Right lung (tissue), 5 donors: ENCODE results near the gene FUOM. TPM values are rescaled to one million over a fixed set of nuclear protein-coding genes. Genes with fewer than 3 reads are reported as not detected.
"Not testable (repeated sequence)": the region's sequence is repeated elsewhere in the genome, so short reads cannot be mapped to it uniquely, and the experiment has no call there.

ENCODE experiments used
- DNase-seq, 2 donors: peaks; one replicate each; pipeline ENCODE4 v3.0.0-alpha.2; 2013
- polyA plus RNA-seq, 5 donors: library from polyadenylated mRNA; unstranded; fragments of 120-200 nt; gene quantifications; one replicate each; pipeline versions ENCODE4 v1.2.1 to v1.2.3, GENCODE V29; 2013; ENCODE audit warnings: inconsistent platforms in 1 of 5, low replicate concordance in 1 of 5; ENCODE audit not compliant: insufficient read length in 5 of 5, insufficient read depth in 1 of 5

FUOM gene
- polyA plus RNA-seq, 5 donors = 6.7 to 13.9 (median 8.1) TPM

DNA sequence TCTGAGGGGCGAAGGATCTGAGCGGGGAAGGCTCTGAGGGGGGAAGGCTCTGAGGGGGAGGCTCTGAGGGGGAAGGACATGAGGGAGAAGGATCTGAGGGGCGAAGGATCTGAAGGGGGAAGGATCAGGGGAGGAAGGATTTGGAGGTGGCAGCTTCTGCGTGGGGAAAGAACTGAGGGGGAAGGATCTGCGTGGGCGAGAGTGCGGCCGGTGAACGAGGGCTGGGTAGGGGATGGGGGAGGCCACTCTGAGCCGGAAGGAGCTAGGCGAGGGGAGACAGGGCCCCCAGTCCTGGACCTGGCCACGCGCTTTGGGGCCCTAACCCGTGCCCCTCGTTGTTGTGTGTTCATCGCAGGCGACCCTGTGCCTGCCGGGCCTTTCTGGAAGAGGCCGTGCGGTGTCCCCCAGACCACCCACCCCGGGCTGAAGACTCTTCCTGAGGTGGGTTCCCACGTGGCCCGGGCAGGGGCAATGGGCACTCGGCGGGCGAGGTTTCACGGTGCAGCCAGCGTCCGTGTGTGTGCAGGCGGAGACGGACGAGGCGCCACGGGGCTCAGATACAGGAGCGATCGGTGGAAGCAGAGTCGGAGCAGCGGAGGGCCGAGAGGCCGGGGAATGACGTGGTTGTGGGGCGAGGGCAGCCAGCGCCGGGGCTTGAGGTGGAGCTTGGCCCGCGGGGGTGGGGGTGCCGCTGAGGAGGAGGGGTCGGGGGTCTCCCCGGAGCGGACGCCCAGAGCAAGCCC, 23.1 kb downstream of the FUOM start:
- DNase-seq = no peak

DNA sequence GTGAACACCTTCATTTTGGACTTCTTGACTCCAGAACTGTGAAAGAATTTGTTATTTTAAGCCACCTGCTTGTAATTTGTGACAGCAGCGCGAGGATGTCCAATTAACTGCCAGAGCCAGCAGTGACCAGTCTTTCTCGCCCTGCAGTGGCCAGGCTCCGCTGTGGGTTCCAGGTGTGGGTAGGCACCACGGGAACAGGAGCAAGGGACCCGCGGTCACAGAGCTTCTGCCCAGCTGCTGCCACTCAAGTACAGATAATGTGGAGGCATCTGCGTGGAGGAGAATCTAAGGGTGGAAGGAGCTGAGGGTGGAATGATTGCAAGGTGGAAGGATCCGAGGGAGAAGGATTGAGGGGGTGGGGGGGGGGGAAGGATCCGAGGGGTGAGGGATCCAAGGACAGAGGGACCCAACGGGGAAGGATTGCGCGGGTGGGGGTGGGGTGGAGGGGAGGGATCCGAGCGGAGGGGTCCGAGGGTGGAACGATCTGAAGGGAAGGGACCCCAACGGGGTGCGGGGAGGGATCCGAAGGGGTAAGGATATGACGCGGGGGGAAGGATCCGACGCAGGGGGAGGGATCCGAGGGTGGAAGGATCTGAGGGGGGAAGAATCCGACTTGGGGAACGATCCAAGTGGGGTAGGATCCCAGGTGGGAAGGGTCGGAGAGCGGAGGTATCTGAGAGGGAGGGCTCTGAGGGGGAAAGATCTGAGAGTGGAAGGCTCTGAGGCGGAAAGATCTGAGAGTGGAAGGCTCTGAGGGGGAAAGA, 24.7 kb downstream of the FUOM start:
- DNase-seq = no peak

DNA sequence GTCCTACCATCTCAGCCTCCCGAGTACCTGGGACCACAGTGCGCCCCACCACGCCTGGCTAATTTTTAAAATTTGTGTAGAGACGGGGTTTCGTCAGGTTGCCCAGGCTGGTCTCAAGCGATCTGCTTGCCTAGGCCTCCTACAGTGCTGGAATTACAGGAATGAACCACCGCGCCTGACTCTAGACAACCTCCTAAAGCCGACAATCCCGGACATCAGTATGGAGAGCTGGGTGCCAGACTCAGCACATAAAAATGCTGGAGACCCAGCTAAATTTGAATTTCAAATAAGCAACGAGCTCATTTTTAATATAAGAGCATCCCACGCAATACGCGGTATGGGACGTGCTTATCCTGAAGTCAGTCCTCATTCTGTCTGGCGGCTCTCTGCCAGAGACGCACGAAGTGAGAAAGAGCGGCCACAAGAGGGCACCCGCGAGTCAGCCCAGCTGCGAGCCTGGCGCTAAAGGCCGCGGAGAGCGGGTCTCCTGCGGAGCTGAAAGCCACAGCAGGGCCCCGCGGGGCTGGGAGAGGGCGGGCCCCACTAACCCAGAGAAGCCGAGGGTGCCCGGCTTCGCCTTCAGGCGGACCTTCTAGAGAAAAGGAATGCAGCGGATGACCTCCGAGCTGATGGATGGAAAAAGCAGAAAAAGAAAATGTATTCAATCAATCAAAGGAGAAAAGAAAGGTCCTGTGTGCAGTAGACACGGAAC, 28.2 kb downstream of the FUOM start:
- peak; percentile 80 to 83 for DNase-seq

DNA sequence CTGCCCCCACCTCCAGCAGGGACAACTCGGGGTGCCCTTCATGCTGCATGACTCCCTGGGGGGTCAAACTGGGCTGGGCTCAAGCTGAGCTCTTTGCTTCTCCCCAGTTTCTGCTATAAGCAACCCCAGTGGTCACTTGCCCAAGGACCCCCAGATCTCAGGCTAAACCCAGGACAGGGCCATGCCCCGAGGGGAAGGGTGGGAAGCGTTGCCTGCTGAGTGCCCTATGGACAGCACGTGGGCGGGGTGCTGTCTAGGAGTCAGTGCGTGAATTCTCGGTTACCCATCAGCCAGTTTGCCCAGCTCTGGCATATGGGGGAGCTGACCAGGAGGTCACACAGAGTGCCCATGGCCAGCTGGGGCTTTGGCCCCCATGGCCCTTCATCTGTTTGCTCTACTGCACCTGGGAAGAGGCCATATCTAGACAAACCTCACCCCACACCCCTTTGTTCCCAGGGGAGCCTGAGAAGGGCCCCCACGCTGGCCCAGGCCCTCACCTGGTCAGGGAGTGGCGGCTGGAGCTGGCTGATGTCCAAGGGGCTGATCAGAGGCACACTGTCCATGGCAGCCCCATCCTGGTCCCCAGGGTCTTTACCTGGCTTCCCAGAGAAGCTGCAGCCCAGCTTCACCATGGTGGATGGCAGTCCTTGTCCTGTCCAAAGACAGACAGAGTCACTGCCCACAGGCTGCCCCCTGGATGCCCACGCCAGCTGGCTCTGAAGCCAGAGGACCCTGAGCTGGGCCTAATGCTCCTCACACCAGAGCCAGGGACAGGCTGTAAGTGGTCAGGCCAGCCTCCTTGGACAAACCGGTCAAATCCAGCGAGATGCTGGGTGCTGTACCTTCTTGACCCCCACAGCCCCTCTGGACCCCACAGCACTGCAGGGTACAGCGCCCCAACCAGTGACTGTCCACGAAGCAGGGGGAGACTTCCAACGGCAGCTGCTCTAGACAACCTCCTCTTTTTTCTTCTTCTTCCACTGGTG, 29.2 kb downstream of the FUOM start:
- DNase-seq = no peak

DNA sequence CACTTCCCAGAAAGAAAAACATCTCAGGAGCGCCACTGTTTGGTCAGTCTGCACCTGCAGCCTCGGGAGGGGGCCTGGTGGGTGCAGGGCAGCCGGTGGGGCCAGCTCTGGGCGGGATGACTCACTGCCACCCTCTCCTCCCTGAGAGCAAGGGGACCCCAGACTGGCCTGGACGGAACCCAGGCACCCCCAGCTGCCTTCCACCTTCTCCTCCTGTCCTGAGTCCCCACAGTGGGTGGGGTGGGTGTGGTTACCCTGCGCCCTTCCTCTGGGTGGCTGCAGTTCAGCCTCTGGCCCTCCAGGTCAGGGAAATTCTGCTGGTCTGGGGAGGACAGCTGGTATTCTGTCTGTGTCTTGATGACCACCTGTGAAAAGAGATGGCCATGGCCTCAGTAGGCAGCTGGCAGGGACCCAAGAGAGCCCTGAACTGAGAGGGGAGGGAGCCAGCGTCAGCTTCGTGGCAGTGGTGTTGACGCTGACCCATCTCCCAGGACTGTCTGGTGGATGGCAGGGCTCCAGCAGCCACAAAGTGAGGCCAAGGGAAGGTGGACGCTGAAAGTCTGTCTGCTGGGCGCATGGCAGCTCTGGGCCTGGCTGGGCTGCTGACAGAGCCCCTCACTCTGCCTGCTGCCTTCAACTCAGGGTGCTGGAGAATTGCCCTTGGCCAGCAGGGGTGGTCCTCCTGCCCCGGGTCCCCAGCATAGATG, 30.0 kb downstream of the FUOM start:
- DNase-seq = no peak

DNA sequence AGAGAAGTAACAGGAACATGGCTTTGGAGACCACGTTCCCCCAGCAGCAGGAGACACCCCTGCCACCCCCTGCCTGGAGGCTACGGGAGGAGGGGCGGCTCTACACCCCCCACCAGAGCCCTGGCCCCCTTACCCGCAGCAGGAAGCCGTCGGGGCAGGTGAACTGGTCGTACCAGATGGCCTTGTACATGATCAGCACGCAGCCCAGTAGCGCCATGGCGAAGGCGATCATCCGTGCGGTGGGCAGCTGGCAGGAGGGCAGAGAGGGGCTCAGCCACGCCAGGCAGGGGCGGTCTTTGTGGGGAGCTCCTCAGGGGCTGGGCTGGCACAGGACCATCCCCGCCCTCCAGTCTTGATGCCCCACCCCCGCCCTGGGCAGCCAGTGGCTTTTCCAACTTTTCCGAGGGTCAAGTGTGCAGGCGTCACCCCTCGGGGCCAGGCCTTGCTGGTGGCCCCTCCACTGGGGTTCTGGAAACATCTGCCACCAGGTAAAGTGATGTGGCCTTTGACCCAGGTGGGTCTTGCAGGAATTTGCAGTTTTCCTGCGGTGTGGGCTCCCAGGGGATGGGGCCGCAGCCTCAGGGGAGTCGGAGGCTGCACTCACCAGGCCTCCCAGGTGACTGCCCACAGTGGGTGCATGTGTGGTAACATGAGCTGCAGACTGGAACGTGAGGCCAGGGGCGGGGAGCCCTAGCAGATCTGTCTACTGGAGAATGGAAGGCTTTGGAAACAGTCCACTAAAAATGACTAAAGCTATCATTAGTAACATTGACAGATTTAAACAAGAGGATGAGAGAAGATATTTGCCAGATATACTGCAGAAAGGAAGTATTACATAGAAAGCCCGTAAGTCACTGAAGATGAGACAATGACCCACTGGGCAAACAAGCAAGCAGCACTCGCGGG, 30.8 kb downstream of the FUOM start:
- no peak for DNase-seq

DNA sequence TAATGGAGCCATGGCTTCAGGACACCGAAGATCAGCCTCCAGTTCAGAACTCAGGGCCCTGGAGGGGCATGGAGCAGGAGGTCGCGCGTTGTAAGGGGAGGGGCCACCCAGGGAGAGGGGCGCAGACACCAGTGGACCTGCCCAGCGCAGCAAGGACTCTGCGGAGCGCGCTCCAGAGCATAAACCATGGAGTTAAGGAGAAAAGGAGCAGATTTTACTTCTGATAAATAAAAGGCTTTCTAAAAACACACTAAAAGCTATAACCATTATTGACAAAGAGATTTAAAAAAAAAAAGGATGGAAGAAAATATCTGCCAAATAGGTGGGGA, 31.6 kb downstream of the FUOM start:
- DNase-seq = no peak

DNA sequence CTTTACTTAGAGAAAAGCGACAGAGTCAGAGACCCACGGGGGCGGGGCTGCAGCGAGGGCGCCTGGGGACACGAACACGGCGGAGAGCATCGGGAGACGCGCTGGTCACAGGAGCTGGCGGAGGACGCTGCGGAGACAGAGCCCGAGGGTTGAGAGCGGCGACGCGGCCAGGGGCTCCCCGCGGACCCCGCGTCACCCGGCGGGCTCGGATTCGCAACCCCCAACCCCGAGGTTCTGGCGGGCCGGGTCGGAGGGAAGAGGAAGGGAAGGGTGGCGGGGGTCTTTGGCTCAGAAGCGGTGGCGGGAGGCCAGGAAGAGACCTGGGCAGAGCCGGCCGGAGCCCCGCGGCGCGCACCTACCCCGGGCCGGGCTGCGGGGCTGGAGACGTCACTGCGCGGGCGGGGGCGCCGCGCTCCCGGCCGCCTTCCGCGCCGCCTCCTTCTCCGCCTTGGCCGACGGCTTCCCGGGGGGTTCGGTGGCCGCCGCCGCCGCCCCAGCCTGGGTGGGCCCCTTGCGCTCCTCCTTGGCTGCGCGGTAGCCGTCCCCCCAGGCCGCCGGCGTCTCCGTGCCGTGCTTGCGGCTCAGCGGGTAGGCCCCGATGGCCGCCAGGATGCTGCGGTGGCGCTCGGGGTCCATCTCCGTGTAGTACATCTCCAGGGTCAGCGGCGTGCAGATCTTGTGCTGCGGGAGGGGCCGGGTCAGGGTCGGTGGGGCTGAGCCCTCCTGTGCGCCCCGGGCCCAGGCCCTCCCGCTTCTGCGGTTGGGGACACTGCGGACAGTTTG, 32.2 kb downstream of the FUOM start:
- DNase-seq = no peak

DNA sequence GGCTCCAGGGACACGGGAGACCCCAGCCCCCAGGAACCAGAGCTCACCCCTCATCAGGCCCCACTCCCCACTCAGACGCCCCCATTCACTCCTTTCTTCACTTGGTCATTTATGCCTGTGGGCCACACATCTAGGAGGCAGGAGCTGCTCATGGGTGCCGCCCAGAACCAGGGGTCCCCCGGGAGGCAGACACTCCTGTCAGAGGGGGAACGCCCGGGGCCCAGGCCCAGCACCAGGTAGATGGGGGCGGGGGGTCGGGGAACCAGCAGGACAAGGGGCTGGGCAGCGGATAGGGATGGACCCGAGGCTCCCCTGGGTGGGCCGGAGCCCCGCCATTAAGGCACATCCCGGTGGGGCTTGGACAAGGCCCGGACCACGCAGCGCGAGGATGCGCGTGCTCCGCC, 33.0 kb downstream of the FUOM start:
- no peak for DNase-seq

DNA sequence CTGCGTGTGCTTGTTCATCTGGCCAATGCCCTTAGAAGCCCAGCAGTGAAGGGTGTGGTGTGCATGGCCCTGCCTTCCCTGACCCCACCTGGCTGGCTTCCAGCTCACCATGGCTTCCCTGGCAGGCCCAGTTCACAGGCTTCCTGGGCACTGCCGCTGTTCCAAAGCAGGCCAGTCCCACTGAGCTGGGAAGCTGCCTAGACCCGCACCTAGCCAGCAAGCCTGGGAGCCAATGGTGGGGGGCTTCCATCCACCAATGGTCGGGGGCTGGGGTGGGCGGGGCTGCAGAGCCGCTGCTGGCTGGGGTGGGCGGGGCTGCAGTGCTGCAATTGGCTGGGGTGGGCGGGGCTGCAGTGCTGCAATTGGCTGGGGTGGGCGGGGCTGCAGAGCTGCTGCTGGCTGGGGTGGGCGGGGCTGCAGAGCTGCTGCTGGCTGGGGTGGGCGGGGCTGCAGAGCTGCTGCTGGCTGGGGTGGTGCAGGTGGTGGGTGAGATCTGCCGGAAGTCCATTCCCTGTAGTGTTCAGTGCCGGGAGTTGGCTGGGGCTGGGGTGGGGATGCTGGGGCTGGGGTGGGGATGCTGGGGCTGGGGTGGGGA, 33.5 kb downstream of the FUOM start:
- DNase-seq = no peak

DNA sequence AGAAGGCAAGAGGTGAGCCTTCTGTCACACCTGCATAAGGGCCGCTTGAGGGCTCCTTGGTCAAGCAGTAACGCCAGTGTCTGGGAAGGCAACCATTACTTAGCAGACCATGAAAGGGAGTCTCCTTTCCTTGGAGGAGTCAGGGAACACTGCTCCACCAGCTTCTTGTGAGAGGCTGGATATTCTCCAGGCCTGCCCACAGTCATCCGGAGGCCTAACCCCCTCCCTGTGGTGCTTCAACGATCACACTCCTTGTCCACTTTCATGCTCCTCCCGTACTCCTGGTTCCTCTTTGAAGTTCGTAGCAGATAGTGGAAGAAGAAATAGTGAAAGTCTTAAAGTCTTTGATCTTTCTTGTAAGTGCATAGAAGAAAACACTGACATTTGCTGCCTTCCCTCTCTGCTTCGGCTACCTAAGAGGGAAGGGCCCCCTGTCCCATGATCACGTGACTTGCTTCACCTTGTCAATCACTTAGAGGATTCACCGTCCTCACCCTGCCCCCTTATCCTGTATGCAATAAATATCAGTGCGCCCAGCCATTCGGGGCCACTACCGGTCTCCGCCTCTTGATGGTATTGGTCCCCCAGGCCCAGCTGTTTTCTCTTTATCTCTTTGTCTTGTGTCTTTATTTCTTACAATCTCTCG, 35.6 kb downstream of the FUOM start:
- not testable (repeated sequence) for DNase-seq

DNA sequence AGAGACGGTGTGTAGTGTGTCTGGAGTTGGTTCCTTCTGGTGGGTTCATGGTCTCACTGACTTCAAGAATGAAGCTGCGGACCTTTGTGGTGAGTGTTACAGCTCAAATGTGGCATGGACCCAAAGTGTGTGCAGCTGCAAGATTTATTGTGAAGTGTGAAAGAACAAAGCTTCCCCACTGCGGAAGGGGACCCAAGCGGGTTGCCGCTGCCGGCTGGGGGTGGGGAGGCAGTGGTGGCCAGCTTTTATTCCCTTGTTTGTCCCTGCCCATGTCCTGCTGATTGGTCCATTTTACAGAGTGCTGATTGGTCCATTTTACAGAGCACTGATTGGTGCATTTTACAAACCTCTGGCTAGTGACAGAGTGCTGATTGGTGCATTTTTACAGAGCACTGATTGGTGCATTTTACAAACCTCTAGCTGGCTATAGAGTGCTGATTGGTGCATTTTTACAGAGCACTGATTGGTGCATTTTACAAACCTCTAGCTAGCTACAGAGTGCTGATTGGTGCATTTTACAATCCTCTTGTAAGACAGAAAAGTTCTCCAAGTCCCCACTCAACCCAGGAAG, 36.9 kb downstream of the FUOM start:
- DNase-seq = not testable (repeated sequence)

DNA sequence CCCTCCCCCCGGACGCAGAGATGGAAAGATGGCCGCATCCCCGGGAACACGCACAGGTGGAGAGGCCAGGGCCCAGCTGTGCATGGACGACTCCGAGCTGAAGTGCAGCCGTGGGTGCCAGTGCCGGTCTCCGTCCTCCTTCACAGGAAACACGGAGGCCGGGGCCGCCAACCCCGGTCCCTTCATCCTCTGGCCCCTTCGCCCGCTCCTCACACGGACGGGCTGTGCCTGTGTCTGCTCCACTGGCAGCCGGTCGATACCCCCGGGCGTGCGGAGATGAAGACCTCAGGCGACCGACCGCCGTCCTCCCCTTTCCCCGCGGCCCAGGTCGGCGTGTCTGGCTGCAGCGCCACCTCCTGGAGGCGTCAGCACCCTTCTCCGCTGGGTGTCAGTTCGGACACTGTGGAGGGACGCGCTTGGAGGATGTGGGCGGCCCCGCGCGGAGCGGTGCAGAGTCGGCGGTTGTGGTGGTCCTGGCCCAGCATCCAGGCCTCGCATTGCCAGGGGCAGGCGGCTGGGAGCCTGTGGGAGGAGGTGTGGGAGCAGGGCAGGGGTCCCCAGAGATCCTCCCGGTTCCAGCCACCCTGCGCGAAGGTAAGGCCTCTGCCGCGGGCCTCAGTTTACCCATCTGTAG, 39.2 kb downstream of the FUOM start:
- DNase-seq = no peak

DNA sequence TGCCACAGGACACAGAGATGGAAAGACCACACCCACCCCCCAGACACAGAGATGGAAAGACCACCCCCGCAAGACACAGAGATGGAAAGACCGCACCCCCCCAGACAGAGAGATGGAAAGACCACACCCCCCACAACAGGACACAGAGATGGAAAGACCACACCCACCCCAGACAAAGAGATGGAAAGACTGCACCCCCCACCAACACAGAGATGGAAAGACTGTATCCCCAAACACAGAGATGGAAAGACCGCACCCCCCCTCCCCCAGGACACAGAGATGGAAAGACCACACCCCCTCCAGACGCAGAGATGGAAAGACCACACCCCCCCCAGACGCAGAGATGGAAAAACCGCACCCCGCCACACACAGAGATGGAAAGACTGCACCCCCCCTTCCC, 41.1 kb downstream of the FUOM start:
- no peak for DNase-seq

DNA sequence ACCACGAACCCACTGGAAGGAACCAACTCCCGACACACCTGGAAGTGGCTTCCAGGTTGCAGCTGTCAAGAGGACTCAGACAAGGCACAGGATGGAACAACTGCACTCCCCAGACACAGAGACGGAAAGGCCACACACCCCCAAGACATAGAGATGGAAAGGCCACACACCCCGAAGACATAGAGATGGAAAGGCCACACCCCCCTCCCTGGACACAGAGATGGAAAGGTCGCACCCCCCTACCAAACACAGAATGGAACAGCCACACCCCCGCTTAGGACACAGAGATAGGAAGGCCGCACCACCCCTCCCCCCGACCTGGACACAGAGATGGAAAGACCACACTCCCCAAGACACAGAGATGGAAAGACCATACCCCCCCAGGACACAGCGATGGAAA, 41.6 kb downstream of the FUOM start:
- DNase-seq = no peak

DNA sequence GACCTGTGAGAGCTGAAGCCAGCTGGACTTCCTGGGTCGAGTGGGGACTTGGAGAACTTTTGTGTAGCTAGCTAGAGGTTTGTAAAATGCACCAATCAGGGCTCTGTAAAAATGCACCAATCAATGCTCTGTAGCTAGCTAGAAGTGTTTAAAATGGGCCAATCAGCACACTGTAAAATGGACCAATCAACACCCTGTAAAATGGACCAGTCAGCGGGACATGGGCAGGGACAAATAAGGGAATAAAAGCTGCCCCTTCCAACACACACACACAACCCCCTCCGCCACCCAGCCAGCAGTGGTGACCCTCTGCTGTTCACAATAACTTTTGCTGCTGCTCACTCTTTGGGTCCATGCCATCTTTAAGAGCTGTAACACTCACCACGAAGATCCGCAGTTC, 42.0 kb downstream of the FUOM start:
- no peak for DNase-seq

DNA sequence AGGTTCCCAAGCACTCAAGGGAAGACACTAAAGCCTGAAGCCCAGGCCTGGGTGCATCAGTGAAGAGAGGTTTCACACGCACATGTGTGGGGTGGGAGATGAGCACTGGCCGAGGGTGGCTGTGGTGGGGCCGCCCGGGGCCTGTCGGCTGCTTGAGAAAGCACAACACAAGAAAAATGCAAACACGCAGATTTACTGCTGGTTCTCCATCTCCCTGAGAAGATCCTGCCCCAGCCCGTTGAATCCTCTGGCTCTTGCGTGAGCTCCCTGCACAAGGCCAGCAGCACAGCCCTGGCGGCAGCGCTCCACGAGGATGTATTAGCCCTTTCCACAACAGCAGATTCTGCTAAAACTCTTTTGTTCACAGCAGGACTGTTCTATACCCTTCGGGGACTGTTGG, 42.9 kb downstream of the FUOM start:
- DNase-seq = no peak
